Limb (tissue), 2 donors: Measurements from ENCODE around the gene SLC2A4RG.

ENCODE experiments used
- DNase-seq, 2 donors: peaks; one replicate each; pipeline ENCODE4 v3.0.0-alpha.2; 2016; ENCODE audit errors: extremely low spot score in 2 of 2

The SLC2A4RG gene

DNA sequence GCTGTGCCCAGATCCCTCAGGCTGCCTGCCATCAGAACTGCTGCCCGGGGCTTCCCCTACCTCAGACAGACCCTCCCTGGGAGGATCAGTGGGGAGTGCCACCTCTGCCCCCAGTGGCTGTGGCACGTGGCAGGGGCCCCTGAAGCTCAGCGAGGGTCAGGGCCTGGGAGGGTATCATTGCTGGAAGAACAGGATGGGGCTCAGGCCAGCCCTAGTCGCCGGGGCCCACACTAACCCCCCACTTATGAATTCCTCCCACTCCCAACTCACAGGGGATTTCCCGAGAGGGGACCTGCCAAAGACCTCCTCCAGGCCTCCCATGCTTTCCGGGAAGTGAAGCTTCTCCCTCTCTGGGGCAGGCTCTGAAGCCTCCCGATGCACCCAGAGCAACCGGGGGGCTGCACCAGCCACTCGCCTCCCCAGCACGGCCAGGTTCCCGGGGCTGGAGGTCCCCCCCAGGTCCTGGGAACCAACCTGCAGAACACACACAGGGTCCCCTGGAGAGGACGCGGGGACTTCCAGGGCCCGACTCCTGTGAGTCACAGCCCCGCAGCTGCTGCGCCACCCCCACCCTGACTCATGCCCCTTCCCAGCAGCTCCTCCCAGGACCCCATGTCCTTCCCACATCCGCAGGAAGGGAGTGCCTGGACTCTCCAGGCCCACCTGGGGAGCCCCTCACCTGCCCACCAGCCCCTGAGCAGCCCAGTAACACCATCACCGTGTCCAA lies 40.7 kb upstream of the SLC2A4RG start:
- DNase-seq, result peak in 1 of 2 donors; percentile 50

DNA sequence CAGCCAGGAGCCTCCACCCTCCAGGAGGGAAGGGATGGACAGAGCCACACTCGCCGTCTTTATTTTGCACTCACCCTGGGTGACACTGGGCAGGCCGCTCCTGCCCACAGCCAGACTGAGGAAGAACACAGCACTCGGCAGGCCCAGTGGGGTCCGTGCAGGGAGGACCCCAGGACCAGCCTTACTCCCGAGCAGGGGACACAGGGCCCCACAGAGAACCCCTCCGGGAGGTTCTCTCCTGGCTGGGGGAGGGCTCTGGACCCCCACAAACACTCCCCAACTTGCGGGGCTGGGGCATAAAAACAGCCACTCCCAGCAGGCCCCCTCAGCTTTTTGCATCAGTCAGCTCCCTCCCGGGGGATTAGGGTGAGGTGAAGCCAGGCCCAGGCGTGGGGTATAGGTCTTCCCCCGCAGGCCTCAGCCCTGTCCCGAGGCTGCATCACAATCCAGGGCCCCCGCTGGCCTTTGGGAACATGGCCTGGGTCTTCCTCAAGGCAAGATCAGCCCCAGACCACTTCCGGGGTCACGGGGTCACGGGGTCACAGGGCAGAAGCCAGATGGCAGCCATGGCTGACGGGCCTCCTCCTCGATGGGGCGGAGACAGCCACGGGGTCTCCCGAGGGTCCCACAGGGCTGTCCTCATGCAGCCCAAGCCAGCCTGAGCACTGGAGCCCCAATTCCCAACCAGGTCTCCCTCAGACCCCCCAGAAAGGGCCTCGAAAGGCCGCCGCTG lies 39.9 kb upstream of the SLC2A4RG start:
- peak in 1 of 2 donors; percentile 45 for DNase-seq

DNA sequence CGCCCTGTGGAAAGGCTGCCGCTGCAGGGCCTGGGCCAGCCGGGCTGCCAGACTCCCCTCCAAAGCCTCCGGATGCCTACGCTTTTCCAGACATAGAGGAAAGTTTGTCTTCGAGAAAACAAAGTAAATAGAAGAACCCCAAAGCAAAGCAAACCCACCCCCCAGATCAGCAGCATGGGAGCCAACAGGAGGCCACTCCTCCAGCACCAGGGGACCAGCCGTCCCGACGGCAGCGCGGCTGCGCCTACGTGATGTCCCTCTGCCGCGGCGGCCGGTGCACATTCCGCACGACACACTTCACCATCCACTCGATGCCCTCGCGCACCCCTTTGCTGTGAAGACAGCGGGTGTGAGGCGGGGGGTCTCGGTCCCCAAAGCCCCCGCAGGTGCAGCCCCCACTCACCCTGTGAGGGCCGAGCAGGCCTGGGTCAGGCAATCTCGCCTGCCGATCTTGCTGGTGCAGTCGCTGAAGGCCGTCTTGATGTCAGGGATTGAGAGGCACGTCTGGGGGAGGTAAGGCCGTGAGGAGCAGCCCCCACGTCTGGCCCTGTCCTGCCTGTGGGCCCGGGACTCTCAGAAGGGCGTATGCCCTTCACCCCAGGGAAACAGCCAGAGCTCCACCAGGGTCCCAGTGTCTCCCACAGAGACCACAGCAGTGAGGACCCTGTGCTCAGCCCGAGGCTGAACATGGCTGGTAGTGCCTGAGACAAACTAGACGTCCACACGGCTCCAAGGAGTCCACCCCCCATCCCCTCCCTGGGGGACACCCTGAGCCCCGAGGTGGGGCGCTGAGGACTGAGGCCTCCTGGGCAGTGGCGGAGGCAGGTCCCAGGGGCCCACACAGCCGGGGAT lies 39.2 kb upstream of the SLC2A4RG start:
- DNase-seq, result no peak

DNA sequence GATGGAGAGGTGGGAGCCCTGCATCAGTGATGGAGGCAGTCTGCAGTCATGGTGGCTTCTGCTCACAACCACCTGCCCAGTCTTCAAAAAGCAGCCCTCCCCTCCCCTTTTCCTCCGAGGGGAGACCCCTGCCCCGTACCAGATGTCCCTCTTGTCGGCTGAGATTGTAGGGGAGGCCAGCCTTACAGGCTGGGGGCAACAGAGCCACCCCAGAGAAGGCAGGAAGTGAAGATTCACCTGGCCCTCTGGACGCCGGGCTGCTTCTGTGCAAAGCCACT lies 38.6 kb upstream of the SLC2A4RG start:
- DNase-seq, result no peak

DNA sequence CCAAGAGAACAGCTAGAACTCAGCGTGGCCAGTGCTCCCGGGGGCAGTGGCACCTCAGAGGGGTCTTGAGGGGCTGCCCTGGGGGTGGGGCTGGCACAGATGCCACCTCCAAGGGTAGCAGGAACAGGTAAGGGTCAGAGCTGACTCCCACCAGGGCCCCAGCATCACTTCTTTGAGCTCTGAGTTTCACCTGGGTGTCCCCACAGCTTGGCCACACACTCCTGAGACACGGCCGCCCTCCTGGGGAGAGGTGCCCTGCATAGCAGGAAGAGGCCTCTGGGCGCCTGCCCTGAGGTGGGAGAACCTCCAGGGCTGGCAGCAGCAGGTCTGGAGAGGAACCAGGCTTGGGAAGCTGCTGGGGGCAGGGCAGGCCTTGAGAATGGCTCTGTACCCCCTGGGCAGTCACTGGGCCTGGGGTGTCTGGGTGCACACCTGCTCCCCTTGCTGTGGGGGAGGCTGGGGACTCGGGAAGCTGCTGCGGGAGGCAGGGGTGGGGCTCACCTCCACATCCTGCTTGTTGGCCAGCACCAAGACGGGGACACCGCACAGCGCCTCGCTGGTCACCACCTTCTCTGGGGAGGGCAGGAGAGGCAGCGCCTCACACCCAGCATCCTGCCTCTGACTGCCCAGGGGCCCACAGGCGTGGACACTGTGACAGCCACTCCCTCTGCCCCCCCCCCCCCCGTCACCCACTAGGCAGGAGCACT lies 38.1 kb upstream of the SLC2A4RG start:
- DNase-seq, result peak in 1 of 2 donors; percentile 33

DNA sequence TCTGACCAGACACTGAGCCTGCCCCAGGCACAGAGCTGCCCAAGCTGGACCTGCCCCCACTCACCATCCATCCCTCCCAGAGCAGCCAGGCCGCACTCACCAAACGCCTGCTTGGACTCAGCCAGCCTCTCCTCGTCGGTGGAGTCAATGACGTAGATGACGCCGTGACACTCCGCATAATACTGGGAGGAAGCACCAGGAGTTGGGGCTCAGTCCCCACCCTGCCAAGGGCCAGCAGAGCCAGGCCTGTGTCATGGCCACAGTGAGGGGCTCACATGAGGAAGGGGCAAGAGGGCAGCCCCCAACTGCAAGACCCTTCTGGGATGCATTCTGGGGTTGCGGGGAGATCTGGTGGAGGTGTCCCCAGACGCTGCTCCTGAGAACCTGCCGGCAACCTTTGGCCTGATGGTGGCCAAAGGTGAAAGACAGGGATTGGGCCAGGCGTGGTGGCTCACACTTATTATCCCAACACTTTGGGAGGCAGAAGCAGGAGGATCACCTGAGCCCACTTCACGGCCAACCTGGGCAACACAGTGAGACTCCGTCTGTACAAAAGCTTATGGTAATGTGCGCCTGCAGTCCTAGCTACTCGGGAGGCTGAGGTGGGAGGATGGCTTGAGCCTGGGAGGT lies 37.4 kb upstream of the SLC2A4RG start:
- no peak for DNase-seq

DNA sequence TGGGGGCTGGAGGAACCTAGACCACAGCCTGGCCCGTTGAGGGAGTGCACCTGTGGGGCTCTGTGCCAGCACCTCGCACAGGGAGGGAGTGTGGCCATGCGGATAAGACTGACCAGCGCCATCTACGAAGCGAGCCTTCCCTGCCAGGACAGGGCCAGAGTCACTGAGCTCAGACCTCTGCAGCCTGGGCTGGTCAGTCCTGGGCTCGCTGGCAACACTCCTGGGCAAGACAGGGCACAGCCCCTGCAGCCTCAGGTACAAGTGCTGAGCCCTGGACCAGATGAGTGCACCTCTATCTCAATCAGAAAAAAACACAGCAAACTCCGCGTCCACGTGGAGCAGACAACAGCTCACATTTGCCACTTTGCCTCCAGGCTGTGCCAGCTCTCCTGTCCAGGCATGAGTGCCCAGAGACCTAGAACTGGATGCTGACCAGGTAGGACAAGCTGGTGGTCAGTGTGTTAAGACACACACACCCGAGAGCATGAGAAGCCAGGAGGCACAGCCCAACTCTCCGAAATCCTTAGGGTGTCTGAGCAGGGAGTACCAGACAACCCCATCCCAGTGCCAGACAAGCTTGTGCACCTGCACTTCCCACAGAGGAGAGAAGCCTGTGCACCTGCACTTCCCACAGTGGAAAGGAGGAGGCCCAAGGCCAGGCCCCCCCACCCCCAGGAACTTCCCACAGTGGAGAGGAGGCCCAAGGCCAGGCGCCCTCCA lies 36.7 kb upstream of the SLC2A4RG start:
- no peak for DNase-seq

DNA sequence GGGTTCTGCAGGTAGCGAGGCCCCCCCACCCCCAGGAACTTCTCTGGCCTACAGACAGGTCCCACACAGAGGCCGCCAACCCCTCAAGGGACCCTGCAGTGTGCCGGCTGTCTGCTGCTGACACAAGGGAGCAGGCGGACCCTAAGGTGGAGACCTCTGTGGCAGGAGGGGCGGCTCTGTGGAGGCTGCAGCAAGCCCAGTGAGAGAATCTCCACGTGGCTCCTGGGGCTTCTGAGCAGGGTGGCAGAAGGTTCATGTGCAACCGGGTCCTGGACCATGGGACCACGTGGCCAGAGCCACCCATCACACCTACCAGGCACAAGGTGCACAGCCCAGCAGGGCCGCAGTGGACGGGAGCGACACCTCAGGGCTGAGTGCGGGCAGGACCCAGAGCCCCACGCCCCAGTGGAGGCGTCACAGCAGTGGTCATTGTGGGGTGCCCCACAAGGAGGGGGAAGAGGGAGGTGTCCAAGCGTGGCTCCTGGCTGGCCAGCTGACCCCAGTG lies 36.1 kb upstream of the SLC2A4RG start:
- no peak for DNase-seq

DNA sequence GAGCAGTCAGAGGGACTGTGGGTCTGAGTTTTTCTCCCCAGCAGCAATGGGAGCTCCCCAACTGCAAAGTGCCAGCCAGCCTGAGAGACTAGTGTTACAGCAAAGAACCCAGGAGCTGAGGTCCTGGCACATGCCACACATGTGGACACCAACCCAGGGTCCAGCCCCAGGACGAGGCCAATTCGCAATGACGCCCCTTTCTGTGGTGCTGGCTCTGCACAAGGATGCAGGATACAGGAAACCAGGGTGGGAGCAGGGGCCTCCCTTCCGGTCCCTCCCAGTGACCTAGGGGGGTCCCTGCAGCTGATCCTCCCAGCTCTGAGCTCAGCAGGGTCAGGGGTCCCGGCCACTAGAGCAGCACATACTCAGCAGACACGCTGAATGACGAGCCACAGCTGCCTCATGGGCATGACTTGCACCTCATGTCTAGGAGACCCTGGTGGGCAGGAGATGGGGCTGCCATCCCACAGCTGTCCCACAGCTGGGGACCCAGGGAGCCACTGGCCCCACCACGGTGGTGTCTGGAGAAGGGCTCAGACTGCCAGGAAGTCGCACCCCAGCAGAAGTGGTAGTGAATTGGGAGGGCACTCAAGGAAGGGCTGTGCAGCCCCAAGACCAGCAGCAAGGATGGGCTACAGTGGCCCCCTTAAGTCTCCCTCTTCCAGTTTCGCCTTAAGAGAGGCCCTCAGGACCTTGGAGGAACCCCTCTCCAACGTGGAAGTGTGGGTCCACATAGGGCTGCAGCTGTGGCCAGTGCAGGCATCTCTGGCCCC lies 35.4 kb upstream of the SLC2A4RG start:
- DNase-seq, result no peak

DNA sequence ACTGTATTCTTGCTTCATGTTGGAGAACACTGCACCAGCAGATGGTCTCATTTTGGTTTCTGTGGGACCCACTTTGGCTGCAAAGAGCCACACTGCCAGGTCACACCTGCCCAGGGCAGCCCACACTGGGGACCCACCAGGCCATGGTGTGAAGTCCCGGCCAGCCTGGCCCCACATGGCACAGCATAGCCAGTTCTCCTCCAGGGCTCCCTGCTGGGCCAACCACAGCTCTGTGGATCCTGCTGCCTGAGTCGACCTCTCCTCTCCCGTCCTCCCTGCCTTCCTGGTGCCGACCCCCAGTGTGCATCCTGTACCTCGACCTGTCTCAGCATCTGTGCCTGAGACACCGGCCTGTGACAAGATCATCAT lies 34.8 kb upstream of the SLC2A4RG start:
- DNase-seq, result no peak

DNA sequence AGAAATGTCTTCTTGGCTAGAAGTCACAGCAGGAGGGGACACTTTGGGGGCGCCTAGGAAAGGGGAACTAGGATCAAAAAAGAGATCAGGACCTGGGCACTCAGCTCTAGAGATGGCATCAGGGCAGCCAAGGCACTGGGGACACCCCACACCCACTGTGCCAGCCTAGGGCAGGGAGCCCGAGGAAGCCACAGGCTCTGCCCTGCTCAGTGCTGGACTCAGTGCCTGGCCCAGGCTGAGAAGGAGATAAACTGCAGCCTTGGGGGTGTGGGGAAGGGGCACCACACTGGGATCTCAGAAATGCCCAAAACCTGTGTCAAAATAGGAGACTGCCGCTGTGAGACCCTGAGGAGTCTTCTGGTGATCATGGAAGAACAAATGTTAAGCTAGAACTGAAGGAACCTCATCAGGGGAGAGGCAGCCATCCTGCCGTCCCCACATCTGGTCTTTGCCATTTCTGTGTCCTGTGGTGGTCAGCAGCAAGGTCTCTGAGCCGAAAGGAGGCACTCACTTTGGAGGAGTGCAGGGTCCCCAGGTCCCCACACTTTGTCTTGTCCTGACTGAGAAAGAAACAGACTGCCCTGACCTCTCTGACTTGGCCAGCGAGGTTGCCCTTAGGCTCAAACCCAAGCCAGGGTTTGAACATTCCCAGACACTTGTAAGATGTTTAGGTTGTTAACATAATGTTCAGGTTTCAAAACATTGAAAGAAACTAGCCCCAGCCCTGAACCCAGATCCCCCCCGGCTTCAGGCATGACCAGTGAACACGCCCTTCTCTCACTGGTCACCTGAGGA lies 34.1 kb upstream of the SLC2A4RG start:
- DNase-seq, result no peak

DNA sequence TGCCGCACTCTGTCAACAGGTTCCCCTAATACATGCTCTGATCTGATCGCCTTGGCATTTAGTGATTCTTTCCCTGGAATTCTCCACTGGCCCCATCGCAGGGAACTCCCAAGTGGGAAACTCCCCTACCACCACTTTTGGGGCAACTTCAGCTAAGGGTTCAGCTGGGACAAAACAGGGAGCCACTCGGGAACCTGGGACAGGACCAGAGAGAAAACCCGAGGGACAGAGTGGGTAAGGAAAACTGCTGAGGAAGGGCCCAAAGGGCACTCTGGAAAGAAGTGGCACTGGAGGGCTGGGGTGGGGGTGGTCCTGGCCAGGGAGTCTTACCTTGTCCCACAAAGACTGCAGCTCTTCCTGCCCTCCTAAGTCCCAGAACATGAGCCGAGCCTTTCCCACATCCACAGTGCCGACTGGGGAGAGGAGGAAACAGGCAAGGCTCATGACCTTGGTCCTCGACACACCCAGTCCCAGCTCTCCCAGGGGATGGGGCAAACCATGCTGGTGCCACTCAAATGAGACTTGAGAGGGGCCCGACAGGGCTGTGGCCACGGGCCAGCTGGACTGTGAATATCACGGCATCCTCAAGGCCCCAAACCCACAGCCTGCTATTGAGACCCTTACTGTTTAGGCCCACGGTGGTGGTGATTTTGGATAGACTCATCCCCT lies 33.4 kb upstream of the SLC2A4RG start:
- DNase-seq, result peak in 1 of 2 donors; percentile 23

DNA sequence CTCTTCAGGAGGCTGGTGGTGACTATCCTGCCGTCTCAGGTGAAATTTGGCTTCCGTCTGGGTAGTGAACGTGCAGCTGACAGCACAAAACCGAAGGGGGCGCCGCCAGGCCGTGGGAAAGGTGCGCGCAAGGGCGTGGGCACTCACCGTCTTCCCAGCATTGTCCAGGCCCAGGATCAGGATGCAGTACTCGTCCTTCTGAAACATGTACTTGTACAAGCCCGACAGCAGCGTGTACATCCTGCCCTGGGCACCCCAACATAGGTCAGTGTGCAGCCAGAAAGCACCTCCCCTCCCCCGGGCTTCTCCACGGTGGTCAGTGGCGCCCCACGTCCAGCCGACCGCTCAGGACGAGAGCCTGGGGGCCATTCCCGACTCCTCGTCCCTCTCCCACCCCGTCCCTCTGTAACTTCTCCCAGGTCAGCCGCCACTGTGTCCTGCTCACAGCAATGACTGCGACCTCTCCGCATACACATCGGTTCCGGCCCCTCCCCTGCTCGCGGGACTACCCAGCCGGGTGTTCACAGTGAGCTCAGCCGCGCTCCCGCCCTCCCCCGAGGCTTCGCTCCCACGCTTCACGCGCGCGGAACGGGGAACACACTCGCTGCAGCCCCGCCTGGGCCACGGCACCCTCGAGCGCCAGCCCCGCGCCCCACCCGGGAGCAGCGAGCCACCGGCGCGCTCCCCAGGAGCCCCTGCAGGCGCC lies 32.6 kb upstream of the SLC2A4RG start:
- peak in 1 of 2 donors; percentile 58 for DNase-seq

DNA sequence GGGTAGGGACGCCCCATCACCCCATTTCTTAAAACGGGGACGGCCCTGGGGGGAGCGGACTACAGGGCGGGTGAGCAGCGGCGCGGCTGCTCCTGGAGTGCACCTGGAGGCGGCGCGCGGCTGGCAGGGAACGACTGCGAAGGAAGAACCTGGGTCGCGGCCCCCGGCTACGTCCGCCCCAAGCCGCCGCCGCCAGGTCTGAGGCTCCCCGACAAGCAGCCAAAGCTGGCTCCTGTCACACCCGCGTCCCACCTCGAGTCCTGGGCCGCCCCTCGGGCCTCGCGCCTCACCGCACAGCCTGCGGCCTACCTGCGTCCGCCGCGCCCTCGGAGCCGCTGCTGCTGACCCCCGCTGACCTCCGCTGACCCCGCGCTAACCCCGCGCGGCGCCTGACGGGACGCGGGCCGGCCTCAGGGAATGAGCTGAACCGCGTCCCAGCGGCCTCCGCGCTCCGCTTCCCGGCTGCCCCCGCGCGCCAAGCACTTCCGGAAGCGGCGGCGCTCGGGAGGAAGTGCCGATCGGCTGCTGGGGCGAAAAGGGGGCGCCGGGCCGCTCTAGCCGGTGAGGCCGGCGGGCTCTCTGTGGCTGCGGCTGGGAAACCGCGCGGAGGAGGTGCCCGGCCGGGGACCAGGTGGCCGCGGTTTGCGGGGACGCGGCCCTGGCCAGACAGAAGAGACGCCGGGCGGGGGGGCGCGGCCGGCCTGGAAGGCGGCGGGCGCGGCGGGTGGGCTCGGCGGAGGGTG lies 31.8 kb upstream of the SLC2A4RG start, which contains the start of the genes ARFRP1 and ZGPAT:
Gene ARFRP1, minus strand, starts transcription at position 419 of the 743 bp plus-strand sequence. CDS start 885 bp downstream, outside the sequence.
Gene ZGPAT, plus strand, starts transcription at position 482 of the 743 bp plus-strand sequence. CDS start 542 bp downstream, outside the sequence.
- peak; percentile 83 to 93 for DNase-seq

DNA sequence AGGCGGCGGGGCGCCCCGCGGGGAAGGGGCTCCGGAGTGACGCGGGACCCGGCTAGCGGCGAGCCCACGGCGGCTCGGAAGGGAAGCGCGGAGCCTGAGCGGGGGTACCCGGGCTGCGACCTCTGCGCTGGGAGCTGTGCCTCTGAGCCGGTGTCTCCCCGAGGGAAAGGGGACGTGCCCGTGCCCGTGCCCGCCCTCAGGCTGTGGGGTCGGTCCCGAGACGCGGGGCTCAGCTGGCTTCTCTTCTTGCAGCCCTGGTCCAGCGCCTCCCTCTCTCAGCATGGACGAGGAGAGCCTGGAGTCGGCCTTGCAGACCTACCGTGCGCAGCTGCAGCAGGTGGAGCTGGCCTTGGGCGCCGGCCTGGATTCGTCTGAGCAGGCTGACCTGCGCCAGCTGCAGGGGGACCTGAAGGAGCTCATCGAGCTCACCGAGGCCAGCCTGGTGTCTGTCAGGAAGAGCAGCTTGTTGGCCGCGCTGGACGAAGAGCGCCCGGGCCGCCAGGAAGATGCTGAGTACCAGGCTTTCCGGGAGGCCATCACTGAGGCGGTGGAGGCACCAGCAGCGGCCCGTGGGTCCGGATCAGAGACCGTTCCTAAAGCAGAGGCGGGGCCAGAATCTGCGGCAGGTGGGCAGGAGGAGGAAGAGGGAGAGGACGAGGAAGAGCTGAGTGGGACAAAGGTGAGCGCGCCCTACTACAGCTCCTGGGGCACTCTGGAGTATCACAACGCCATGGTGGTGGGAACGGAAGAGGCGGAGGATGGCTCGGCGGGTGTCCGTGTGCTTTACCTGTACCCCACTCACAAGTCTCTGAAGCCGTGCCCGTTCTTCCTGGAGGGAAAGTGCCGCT lies 31.1 kb upstream of the SLC2A4RG start:
- no peak for DNase-seq

DNA sequence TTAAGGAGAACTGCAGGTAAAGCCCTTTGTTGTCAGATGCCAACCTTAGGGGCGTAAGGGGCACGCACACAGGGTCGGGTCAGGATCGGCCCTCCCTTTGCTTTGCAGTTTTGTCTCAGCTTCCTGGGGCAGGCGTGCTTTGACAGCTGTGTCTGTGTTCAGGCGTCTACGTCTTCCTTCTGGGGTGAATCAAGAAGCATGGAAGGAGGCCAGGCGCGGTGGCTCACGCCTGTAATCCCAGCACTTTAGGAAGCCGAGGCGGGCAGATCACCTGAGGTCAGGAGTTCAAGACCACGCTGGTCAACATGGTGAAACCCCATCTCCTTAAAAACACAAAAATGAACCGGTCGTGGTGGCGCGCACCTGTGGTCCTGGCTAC lies 30.4 kb upstream of the SLC2A4RG start:
- DNase-seq, result no peak
